Measurements from ENCODE around the gene PPP4R2. TPM values are rescaled to one million over a fixed set of nuclear protein-coding genes. Genes with fewer than 3 reads are reported as not detected.

Gene PPP4R2
- total RNA-seq, 1 experiment from 2014 or later: 63.2 TPM

- Histone ChIP-seq H3K9me2 (ENCODE audit: insufficient read depth) (no peaks in the 10 kb centered on the region), H3K79me2 (ENCODE audit: low read depth) (no peaks in the 10 kb centered on the region), H3K4me2 (no peak overlapping the region), H3K27me3 (ENCODE audit: insufficient read depth, low read depth) (no peaks in the 10 kb centered on the region), H3K4me3 (no peak overlapping the region), H3K36me3 (ENCODE audit: low read depth) (no peaks in the 10 kb centered on the region), H3K9me3 (ENCODE audit: insufficient read depth, low read depth) (no peaks in the 10 kb centered on the region), H3K4me1 (replicated peaks; ENCODE audit: insufficient read depth) (no peaks in the 10 kb centered on the region), H3F3A (ENCODE audit: insufficient read depth, low read depth) (no peaks in the 10 kb centered on the region), H2AFZ (no peak overlapping the region), H4K20me1 (ENCODE audit: insufficient read depth) (no peaks in the 10 kb centered on the region), H3K27ac (no peak overlapping the region)
- TF ChIP-seq EZH2 (IDR thresholded peaks at IDR 0.05; ENCODE audit: low read depth) (no peak), CTCF (conservative IDR thresholded peaks at IDR 0.05) (no peak)
- BruUV-seq (replicated peaks): no TSS peak
- ChIA-PET CTCF (no interaction called here), POLR2A (ENCODE audit: unreplicated experiment) (no interaction called here)
- intact Hi-C loops (cut with micrococcal nuclease; ENCODE audit: unreplicated experiment): no loop called here
- no peak for DNase-seq
Observed at GRCh38 chr3:72964633-72965032, 32.0 kb upstream of the PPP4R2 start.

GRCh38 chr3:72968266-72968664 is 28.3 kb upstream of the PPP4R2 start:
- no peak overlapping the region for H2AFZ ChIP-seq
- H3K79me2 ChIP-seq (ENCODE audit: low read depth): no peaks in the 10 kb centered on the region
- ChIA-PET CTCF (no interaction called here), POLR2A (ENCODE audit: unreplicated experiment) (no interaction called here)
- H3K27ac ChIP-seq: no peak overlapping the region
- no peak overlapping the region for H3K4me3 ChIP-seq
- no peaks in the 10 kb centered on the region for H3K36me3 ChIP-seq (ENCODE audit: low read depth)
- H3K9me2 ChIP-seq (ENCODE audit: insufficient read depth): no peaks in the 10 kb centered on the region
- DNase-seq: peak in 1 of 2 experiments; percentile 36
- intact Hi-C loops (cut with micrococcal nuclease; ENCODE audit: unreplicated experiment): no loop called here
- BruUV-seq (replicated peaks): no TSS peak
- no peaks in the 10 kb centered on the region for H3K4me1 ChIP-seq (replicated peaks; ENCODE audit: insufficient read depth)
- H3F3A ChIP-seq (ENCODE audit: insufficient read depth, low read depth): no peaks in the 10 kb centered on the region
- no peaks in the 10 kb centered on the region for H3K27me3 ChIP-seq (ENCODE audit: insufficient read depth, low read depth)
- H3K4me2 ChIP-seq: no peak overlapping the region
- H4K20me1 ChIP-seq (ENCODE audit: insufficient read depth): no peaks in the 10 kb centered on the region
- TF ChIP-seq EZH2 (IDR thresholded peaks at IDR 0.05; ENCODE audit: low read depth) (no peak), CTCF (conservative IDR thresholded peaks at IDR 0.05) (no peak)
- H3K9me3 ChIP-seq (ENCODE audit: insufficient read depth, low read depth): no peaks in the 10 kb centered on the region

- no peaks in the 10 kb centered on the region for H3K79me2 ChIP-seq (ENCODE audit: low read depth)
- BruUV-seq (replicated peaks): no TSS peak
- intact Hi-C loops (cut with micrococcal nuclease; ENCODE audit: unreplicated experiment): no loop called here
Observed at GRCh38 chr3:72969766-72970165, 26.8 kb upstream of the PPP4R2 start.

More at GRCh38 chr3:72969766-72970165, 26.8 kb upstream of the PPP4R2 start:
- Histone ChIP-seq H3K9me2 (ENCODE audit: insufficient read depth) (no peaks in the 10 kb centered on the region), H3K4me1 (replicated peaks; ENCODE audit: insufficient read depth) (no peaks in the 10 kb centered on the region), H3K27ac (no peak overlapping the region), H3K4me3 (no peak overlapping the region), H4K20me1 (ENCODE audit: insufficient read depth) (no peaks in the 10 kb centered on the region), H3K4me2 (no peak overlapping the region), H3F3A (ENCODE audit: insufficient read depth, low read depth) (no peaks in the 10 kb centered on the region), H2AFZ (no peak overlapping the region), H3K27me3 (ENCODE audit: insufficient read depth, low read depth) (no peaks in the 10 kb centered on the region), H3K9me3 (ENCODE audit: insufficient read depth, low read depth) (no peaks in the 10 kb centered on the region), H3K36me3 (ENCODE audit: low read depth) (no peaks in the 10 kb centered on the region)
- no peak for TF ChIP-seq CTCF (conservative IDR thresholded peaks at IDR 0.05)
- TF ChIP-seq EZH2 (IDR thresholded peaks at IDR 0.05; ENCODE audit: low read depth): no peak
- ChIA-PET POLR2A (ENCODE audit: unreplicated experiment) (no interaction called here), CTCF (no interaction called here)
- no peak for DNase-seq
